Sciatic nerve (tissue), 2 donors: ENCODE measurements around the gene GPR171. TPM values are rescaled to one million over a fixed set of nuclear protein-coding genes. Genes with fewer than 3 reads are reported as not detected.
A peak's percentile ranks its signal among the peaks of the same experiment; 100 is the strongest.

ENCODE experiments used
- ATAC-seq: fragments of 200-7000 bp; cut with Tn5 transposase; one replicate; pipeline ENCODE4 v1.9.1; 2020; ENCODE audit warnings: mild to moderate bottlenecking, moderate library complexity
- DNase-seq: peaks from one replicate; pipeline ENCODE4 v3.0.0-alpha.2; 2020; ENCODE audit warnings: low spot score
- intact Hi-C: fragments of 100-400 bp; cut with DNase I; formaldehyde crosslinking; loops from one replicate; pipeline ENCODE4 v1.14.2; 2022
- total RNA-seq: library from RNA; stranded (reverse); fragmentation: NEBNext Ultra II Directional; extraction: Animal tissue kit (Norgen Biotek cat#: 25700); gene quantifications from one replicate; pipeline ENCODE4 v1.2.1, GENCODE V29; 2021
- donor health status: DM: no; HTN: no; CAD: no.
- donor health status: DM: no; HTN: no; CAD: no.

GPR171 gene
- total RNA-seq, 1 donor from 2014 or later, result 1.6 TPM

DNA sequence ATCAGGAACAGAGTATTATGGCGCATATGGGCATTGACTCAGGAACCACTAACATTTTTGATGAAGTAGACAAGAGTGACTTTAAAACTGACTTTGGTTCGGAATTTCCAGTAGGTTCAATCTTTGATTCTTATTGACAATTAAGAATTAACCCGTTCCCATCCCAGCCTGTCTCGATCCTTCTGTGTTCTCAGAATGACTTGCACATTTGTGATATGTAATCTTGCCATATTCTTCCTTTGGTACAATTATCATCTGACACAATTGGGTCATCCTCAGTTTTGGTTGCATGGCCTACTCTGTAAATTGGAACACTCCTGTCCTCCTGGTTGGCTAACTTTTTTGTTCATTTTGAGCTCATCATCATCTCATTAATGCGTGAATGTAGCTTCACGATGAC lies 10.5 kb downstream of the GPR171 start:
- ATAC-seq, result no peak
- no peak for DNase-seq
- intact Hi-C loops, result no loop called here

DNA sequence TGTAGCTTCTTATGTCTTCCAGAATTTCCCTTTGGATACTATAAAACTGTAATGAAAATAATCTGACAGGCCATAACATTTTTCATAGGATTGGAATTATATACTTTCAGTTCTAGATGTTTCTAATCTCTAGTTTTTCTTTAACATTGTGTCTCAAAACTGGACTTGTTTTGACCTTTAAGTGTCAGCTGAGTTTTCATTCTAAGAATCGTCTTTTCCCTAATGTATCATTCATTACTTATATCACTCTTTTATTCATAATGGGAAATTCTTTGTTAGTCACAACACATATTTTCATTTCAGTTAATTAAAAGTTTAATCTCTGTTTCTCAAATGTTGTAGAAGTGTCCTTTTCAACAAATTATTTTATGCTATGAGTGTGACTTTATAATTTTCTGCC lies 11.9 kb downstream of the GPR171 start:
- intact Hi-C loops, result no loop called here
- DNase-seq (no peak), ATAC-seq (no peak)

DNA sequence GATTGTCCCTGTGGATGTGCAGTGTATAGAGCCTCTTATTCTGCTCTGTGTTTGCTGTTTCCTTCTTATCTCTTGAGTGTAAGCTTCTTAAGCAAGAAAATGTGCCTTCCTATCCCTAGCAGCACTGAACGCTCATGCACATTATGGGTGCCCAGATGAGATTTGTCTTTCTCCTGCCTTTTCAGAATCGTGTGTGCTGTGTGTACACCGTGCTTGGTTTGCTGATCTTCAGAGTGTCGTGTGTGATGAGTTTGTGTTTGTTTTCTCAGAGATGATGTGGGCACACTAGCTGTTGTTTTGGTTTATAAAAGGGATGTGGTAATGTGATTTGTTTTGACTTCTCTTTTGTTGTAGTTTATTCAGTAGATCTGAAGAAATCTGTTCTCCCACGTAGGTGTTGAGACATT lies 19.7 kb downstream of the GPR171 start:
- DNase-seq, result no peak
- intact Hi-C loops, result no loop called here
- peak; percentile 46 for ATAC-seq

DNA sequence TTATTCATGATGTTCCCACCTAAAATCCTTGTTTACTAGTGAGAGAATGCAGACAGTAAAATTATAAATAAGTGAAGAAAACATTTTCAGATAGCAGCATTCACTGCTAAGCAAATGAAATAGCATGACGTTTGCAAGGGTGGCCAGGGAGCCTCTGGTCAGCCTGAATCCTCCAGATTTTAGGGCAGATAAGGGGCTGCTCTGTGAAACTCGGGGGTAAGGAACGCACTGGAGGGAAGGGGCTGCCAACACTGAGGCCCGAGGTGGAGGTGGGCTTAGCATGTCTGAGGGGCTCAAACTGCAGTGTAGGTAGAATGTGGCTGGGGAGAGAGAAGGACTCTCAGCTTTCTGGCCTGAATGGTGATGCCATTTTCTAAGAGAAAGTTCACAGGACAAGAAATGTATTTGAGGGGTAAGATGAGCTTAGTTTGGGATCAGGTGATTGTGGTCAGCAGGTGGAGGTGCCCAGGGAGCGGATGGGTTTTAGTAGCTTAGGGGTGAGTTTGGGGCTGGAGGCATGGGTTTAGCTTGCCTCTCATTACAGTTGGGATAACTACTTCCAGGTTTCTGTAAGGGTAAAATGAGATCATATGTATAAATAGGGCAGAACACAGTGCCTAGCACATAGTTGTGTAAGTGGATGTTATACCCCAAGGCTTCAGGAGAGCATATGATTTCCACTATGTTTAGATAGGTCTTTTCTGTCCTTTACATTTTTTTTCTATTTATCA lies 20.5 kb downstream of the GPR171 start:
- ATAC-seq, result peak; percentile 48
- no peak for DNase-seq
- intact Hi-C loops, result no loop called here

DNA sequence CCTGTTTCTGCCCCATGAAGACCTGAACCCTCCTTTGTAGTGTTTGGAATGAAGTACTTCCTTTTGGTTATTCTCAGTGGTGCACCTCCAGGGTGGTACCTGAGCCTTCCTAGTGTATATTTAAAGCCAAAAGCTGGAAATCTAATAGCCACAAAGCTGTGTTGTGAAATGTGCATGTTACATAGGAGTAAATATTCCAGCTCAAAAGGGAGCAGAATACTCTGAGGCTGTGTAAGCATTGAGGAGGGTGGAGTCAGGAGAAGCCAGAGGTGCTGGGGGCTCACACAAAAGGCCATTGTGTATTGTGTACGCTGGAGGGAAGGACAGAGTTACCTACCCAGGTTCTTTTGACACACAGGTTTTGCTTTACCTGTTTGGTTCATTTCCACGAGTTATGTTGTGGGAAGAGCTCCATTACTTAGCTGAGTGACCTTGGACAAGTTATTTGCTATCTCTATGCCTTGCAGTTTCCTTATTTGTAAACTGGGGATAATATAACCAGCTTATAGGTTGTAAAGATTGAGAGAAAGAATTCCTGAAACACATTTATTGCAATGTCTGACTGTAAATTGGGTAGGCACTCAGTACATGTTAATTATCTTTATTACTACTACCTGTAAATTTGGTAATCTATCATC lies 24.7 kb downstream of the GPR171 start:
- intact Hi-C loops, result loop anchor here (10.0 kb wide), 1 partner anchor 96 kb away; the partner anchor contains the start of gene P2RY14
- DNase-seq (no peak), ATAC-seq (no peak)

DNA sequence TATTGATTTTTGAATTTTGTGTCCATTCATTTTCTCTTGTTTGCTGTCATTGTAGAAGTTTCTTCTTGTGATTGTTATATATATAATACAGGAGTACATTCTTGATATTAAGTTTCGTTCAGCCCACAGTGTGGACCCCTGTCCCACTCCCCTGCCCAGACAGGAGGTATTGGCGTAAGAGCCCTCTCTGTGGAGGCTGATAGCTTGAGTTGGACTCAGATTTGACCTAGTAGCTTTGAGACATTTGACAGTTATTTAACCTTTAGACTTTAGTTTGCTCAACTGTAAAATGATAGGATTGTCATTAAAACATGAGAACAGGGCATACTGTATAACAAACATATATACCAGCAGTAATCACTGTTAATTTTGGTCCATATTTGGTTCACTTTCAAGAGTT lies 27.1 kb downstream of the GPR171 start:
- intact Hi-C loops, result loop anchor here (10.0 kb wide), 1 partner anchor 99 kb away; the partner anchor contains the start of gene P2RY14
- DNase-seq (no peak), ATAC-seq (no peak)

DNA sequence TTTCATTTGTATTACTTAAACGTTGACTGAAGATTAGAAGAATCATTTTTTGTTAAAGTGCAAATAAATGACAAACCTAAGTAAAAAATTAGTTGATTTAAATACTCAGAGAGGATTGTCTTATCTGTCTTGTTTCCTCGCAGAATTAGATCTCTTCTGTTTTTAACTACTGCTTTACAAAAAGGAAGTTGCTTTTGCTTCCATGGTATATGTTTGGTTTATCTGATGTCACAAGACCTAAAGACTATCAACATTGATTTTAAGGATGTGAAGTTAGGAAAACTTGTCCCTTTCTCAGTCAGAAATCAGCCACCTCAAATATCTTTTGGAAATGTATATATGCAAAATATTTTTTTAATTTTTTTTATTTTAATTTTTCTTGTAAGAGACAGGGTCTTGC lies 28.7 kb downstream of the GPR171 start:
- no peak for DNase-seq
- intact Hi-C loops, result loop anchor here (10.0 kb wide), 1 partner anchor 100 kb away; the partner anchor contains the start of gene P2RY14
- ATAC-seq, result no peak

DNA sequence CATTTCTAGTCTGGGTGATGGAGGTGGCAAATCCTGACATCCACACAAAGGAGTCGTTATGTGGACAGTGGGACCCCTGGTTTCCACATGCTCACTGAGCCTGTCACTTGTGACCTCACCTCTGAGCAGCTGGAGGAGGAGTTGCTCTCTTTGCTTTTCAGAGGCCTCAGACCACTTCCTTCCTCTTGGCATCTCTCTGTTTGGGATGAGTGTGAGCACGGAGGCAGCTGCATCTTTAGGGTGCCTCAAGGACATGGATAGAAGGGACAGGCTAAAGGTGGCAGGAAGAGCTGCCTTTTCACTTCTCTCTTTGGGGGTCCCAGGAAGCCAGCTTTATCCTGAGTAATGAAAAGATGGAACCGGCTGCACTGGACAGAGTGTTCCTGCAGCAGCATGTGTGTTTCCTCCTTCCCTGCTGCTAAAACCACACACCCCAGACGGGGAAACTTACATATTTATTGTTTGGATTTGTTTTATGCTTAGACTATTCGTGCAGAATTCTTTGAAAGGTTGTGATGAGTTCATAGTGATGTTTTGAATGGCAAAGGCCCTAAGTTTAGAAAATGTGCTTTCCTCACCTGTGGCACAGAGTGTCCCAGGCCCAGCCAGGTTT lies 31.8 kb downstream of the GPR171 start:
- peak; percentile 70 for ATAC-seq
- no peak for DNase-seq
- intact Hi-C loops, result loop anchor here (10.0 kb wide), 1 partner anchor 104 kb away; the partner anchor contains the start of gene P2RY14

DNA sequence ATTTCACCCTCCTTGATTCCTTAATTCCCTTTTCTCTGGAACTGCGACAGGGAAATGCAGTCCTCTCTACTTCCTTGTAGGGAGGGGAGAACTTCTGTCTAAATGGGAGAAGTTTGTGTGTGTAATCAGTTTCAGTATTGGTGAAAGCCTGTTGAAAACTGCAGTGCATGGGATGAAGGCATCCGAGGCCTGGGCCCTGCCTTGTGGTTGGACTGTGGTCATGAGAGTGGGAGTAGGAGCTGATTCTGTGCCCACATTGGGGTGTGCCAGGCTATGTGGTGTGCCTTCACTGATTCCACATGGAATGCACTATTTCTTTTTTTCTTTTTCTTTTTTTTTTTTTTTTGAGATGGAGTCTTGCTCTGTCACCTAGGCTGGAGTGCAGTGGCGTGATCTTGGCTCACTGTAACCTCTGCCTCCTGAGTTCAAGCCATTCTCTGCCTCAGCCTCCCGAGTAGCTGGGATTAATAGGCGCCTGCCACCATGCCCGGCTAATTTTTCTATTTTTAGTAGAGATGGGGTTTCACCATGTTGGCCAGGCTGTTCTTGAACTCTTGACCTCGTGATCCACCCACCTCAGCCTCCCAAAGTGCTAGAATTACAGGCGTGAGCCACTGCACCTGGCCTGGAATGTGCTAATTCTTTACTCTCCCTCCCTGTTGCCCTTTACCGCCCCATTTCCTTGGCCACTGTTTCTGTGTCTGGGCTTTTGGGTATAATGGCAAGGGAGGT lies 32.9 kb downstream of the GPR171 start:
- intact Hi-C loops, result loop anchor here (10.0 kb wide), 1 partner anchor 105 kb away; the partner anchor contains the start of gene P2RY14
- ATAC-seq, result peak; percentile 81

DNA sequence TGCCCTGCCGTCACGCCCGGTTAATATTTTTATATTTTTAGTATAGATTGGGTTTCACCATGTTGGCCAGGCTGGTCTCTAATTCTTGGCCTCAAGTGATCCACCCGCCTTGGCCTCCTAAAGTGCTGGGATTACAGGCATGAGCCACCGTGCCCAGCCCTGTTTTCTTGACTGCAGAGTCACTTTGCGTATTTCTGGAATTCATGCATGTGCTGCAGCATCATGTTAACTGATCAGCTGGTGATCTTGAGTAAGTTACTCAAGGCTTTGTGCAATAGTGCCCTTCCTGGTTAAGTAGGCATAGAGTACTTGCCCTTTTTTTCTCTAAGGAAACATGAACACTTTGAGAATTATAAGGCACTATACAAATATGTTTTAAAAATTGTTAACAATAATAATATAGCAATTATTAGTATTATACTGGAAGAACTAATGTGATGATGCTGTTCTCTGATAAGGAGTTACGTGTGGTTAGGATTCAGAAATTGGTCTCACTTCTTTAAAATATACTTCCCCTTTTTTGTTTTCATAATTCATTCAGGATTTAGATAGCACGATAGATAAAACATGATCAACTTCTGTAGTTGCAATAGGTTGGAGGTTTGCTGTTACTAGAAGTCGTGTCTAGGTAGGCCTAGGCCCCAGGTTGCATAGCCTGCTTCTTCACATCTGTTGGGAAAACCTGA lies 33.6 kb downstream of the GPR171 start:
- DNase-seq (no peak), ATAC-seq (peak; percentile 31)
- intact Hi-C loops, result no loop called here

More for the DNA sequence above, 32.9 kb downstream of the GPR171 start:
- peak; percentile 70 for DNase-seq

DNA sequence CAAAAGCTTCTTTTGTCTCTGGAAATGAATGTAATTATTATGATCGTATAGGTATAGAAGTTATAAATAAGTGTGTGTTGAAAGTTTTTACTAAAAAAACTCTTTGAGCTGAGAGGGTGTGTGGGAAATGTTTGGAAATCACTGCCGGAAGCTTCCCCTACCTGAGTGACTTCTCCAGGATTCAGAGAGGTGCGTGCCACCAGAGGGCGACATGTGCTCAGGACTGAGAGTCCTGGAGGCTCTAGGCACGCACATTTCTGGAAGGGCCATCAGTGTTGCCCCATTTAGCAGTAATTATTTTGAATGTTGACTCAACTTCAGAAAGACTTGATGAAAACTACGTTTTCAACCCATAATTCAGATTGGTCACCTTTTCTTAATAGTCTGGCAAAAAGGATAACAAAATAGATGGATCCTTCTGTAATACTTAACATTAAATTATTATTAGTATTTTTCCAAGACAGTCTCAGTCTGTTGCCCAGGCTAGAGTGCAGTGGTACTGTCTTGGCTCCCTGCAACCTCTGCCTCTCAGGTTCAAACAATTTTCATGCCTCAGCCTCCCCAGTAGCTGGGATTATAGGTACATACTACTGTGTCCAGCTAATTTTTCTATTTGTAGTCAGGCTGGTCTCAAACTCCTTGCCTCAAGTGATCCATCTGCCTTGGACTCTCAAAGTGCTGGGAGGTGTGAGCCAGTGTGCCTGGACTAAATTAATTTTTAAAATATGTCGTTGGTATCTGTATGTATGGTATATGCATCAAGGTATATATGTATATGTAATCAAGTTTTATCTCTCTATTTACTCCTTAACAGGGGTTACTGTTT lies 34.5 kb downstream of the GPR171 start:
- intact Hi-C loops, result no loop called here
- peak; percentile 92 for DNase-seq
- peak; percentile 79 for ATAC-seq

DNA sequence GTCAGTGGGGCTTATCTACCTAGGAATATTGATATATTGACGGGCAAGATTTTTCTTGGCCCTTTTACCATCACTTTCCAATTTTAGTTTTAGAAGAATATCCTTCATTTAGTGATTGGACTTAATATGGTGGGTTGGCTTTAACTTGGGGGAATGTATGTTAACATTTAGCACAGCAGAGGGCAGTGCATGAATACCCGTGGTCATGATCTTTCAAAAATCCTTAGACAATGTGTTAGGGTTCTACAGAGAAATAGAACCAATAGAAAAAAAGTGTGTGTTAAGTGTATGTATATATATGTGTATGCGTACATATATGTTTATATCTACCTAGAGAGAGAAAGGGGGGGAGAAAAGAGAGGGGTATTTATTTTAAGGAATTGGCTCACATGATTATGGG lies 36.9 kb downstream of the GPR171 start:
- no peak for ATAC-seq
- intact Hi-C loops, result no loop called here
- no peak for DNase-seq

DNA sequence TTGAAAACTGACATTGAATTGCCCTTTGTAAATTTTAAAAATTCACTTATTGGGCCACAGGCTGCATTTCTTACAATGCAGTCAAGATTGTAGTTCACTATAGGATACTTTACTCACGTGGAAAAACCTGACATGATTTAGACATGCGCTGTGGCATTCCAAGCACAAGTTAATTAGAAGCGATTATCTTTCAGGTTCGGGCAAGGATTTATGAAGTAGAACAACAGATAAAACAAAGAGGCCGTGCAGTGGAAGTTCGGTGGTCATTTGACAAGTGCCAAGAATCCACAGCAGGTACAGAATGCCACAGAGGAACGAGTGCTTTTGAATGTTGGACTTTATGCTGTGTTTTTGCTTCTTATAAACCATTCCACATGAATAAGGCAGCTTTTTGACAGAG lies 37.8 kb downstream of the GPR171 start:
- intact Hi-C loops, result no loop called here

DNA sequence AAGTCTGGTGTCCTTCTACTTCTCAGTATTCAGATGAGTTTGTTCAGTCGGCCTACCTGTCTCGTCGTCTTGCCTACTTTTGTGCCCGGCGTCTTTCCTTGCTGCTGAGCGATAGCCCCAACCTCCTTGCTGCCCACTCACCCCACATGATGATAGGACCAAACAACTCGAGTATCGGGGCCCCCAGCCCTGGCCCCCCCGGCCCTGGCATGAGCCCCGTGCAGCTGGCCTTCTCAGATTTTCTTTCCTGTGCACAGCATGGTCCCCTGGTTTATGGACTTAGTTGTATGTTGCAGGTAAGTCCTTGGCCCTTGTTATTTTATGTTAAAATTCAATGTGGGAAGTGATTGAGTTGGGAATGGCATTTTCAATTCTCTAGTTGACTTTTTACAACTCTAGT lies 43.2 kb downstream of the GPR171 start:
- intact Hi-C loops, result no loop called here
- DNase-seq, result no peak
- no peak for ATAC-seq

More for the DNA sequence above, 37.8 kb downstream of the GPR171 start:
- DNase-seq (no peak), ATAC-seq (no peak)

DNA sequence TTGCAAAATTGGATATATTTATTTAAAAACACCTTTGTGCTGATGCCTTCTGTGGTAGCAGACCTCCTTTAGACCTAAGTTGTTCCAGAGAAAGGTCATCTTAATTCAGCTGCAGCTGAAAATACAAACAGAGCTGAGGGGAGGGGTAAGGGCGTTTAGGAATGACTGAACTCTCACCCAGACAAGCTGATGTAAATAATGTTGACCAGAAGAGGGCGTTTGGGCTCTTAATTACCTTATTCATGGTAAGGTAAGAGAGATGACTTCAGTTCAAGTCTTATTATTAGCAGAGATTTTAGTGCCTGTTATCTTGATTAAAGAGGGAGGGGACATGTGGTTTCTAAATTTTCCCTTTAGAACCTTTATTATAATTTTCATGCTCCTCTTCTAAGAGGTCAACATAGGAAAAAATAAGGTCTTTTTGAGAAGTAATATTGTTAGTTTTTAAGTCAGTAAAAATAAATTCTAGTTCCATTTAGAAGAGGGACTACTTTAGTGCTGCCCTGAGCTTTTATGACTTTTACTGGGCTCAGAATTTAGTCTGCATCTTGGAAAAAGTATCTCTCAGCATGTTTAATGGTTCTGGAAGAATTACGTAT lies 46.3 kb downstream of the GPR171 start:
- DNase-seq (no peak), ATAC-seq (peak; percentile 59)
- intact Hi-C loops, result no loop called here

DNA sequence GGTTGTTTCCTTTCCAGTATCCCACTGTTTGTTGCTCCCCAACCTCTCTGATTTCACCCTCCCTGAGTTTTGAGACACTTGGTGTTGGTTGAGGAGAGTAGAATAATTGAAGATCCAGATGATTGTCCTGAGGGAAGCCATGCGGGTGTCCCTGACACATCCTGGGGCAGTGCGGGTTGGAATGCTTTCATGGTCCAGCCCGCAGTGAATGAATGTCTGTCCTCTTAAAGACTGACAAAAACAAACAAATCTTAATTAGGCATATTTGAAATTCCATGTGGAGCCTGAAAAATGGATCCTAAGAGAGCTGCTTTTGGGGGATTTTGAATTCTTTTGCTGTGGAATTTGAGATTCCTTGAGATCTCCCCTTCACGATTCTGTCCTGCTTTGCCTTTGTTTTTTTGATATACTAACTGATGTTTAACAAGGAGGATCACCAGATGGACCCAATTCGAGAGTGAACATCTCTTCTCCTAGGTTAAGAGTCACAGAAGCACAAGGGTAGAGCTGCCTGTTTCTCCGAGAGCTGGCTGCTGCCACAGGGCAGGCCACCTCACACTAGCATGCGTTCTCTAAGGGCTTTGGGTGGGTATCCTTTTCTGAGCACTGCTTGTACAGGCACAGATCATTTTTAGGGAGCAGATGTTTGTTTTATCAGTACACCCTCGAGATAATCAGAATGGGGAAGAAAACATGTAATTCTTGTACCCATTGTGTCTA lies 47.4 kb downstream of the GPR171 start:
- intact Hi-C loops, result no loop called here
- DNase-seq (no peak), ATAC-seq (peak; percentile 44)

DNA sequence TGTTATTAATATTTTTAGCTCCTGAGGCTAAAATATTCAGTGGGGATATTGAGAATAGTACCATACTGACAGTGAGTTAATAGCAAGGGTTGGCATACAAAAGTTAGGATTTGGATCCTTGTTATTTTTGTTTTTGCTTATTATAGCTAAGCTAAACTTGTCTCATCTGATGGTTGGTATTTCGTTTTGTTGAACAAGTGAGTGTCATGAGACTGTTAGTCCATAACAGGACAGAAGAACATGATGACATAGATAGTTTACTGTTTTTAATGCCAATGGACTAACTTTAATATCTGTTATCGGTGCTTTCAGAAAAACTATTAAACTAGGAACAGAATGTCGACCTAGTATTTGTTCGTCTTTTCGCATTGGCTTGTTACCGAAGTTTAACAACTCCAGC lies 48.5 kb downstream of the GPR171 start:
- ATAC-seq, result no peak
- intact Hi-C loops, result no loop called here
- DNase-seq, result no peak
